Aortic smooth muscle cell (primary cell): ENCODE measurements around the gene DENND4B. TPM values are rescaled to one million over a fixed set of nuclear protein-coding genes. Genes with fewer than 3 reads are reported as not detected.

Experiments
- total RNA-seq: library from RNA; depleted of rRNA; stranded (reverse); fragments of >200 nt; gene quantifications from 2 replicates; pipeline ENCODE4 v1.2.3, GENCODE V29; 2014

The DENND4B gene
- 12.4 and 13.9 TPM in 2 replicates for total RNA-seq

GRCh38 chr1:153946622-153947241 lies at the start of gene DENND4B:
Gene DENND4B, minus strand, starts transcription at chr1:153946718. Its CDS starts 2,344 bp downstream, at chr1:153944374.

GRCh38 chr1:153990468-153991150 lies 44.1 kb upstream of the DENND4B start, which contains the start of gene RPS27:
Gene RPS27, plus strand, starts transcription at chr1:153990762. Its CDS starts 35 bp downstream, at chr1:153990797.

GRCh38 chr1:153985941-153986761 lies 39.6 kb upstream of the DENND4B start, which contains the start of gene RAB13:
Gene RAB13, minus strand, starts transcription at chr1:153986339. Its CDS starts 103 bp downstream, at chr1:153986236.

GRCh38 chr1:153977250-153978240 lies 31.0 kb upstream of the DENND4B start, which contains the start of gene JTB:
Gene JTB, minus strand, starts transcription at chr1:153977674. Its CDS starts 422 bp downstream, at chr1:153977252.

GRCh38 chr1:153967107-153967999 lies 20.8 kb upstream of the DENND4B start, which contains the start of gene CREB3L4:
Gene CREB3L4, plus strand, starts transcription at chr1:153967902. Its CDS starts 624 bp downstream, at chr1:153968526.

GRCh38 chr1:153963030-153963849 lies 16.7 kb upstream of the DENND4B start, which contains the start of gene SLC39A1:
Gene SLC39A1, minus strand, starts transcription at chr1:153963537. Its CDS starts 822 bp downstream, at chr1:153962715.

GRCh38 chr1:153958111-153958960 lies 11.8 kb upstream of the DENND4B start, which contains the start of gene CRTC2:
Gene CRTC2, minus strand, starts transcription at chr1:153958612. Its CDS starts 115 bp downstream, at chr1:153958497.

GRCh38 chr1:153922972-153923925 lies 23.3 kb downstream of the DENND4B start, which contains the start of gene GATAD2B:
Gene GATAD2B, minus strand, starts transcription at chr1:153922972. Its CDS starts 94,625 bp downstream, at chr1:153828347.

Other genes starting within 250 kb of the DENND4B start
- 26.2 and 31.3 TPM in 2 replicates for gene INTS3, start 218.7 kb downstream of the DENND4B start, total RNA-seq
- gene SLC27A3, start 171.3 kb downstream of the DENND4B start, total RNA-seq, result 10.7 and 11.6 TPM in 2 replicates
- gene GATAD2B, start 23.7 kb downstream of the DENND4B start, total RNA-seq, result 2.6 and 4.7 TPM in 2 replicates
- gene CRTC2, start 11.9 kb upstream of the DENND4B start, total RNA-seq, result 2.6 and 2.8 TPM in 2 replicates
- 101 and 104 TPM in 2 replicates for gene SLC39A1, start 16.8 kb upstream of the DENND4B start, total RNA-seq
- gene CREB3L4, start 21.2 kb upstream of the DENND4B start, total RNA-seq, result 6.5 and 7.6 TPM in 2 replicates
- 97.8 and 120 TPM in 2 replicates for gene JTB, start 31.0 kb upstream of the DENND4B start, total RNA-seq
- gene RAB13, start 39.6 kb upstream of the DENND4B start, total RNA-seq, result 91.4 and 101 TPM in 2 replicates
- gene RPS27, start 44.0 kb upstream of the DENND4B start, total RNA-seq, result 1,797 and 2,271 TPM in 2 replicates
- 0.12 and 0.13 TPM in 2 replicates for gene NUP210L, start 208.4 kb upstream of the DENND4B start, total RNA-seq
- 595 and 615 TPM in 2 replicates for gene TPM3, start 245.4 kb upstream of the DENND4B start, total RNA-seq